Hepatocyte (in vitro differentiated cells): ENCODE measurements around the gene NPEPL1. TPM values are rescaled to one million over a fixed set of nuclear protein-coding genes. Genes with fewer than 3 reads are reported as not detected.

Source experiments
- DNase-seq: peaks from one replicate; pipeline ENCODE4 v3.0.0-alpha.2; 2016; ENCODE audit warnings: low spot score
- H2AFZ ChIP-seq: fragments of 200-600 bp; sonication (generic); 2 replicates; pipeline ENCODE4 v1.6.0; 2016; ENCODE audit warnings: antibody characterized with exemption, mild to moderate bottlenecking
- H3K27ac ChIP-seq: fragments of 200-600 bp; sonication (generic); 2 replicates; pipeline ENCODE4 v1.5.1; 2016; ENCODE audit warnings: mild to moderate bottlenecking
- H3K27me3 ChIP-seq: fragments of 200-600 bp; sonication (generic); 2 replicates; pipeline ENCODE4 v1.6.1; 2016
- H3K36me3 ChIP-seq: fragments of 200-600 bp; sonication (generic); replicated peaks from 2 replicates; pipeline ENCODE4 v1.5.1; 2016; ENCODE audit warnings: low read depth; ENCODE audit not compliant: insufficient read depth
- H3K4me1 ChIP-seq: fragments of 200-600 bp; sonication (generic); 2 replicates; pipeline ENCODE4 v1.5.1; 2016; ENCODE audit warnings: mild to moderate bottlenecking, moderate library complexity; ENCODE audit not compliant: insufficient read depth
- H3K4me2 ChIP-seq: fragments of 200-600 bp; sonication (generic); 2 replicates; pipeline ENCODE4 v1.6.0; 2016
- H3K4me3 ChIP-seq: fragments of 200-600 bp; sonication (generic); 2 replicates; pipeline ENCODE4 v1.5.1; 2016; ENCODE audit warnings: mild to moderate bottlenecking
- H3K79me2 ChIP-seq: fragments of 200-600 bp; sonication (generic); 2 replicates; pipeline ENCODE4 v1.6.0; 2017; ENCODE audit warnings: mild to moderate bottlenecking
- H3K9me2 ChIP-seq: fragments of 200-600 bp; sonication (generic); replicated peaks from 2 replicates; pipeline ENCODE4 v1.6.0; 2017; ENCODE audit warnings: mild to moderate bottlenecking; ENCODE audit not compliant: insufficient read depth
- H3K9me3 ChIP-seq: fragments of 200-600 bp; sonication (generic); 2 replicates; pipeline ENCODE4 v1.5.1; 2016; ENCODE audit warnings: low read depth, mild to moderate bottlenecking
- H4K20me1 ChIP-seq: fragments of 200-600 bp; sonication (generic); 2 replicates; pipeline ENCODE4 v1.6.0; 2016; ENCODE audit warnings: mild to moderate bottlenecking; ENCODE audit not compliant: insufficient read depth, poor library complexity, severe bottlenecking
- EZH2 ChIP-seq: fragments of 200-600 bp; sonication (generic); IDR thresholded peaks from 2 replicates; pipeline ENCODE4 v1.6.1; 2016; ENCODE audit warnings: antibody characterized with exemption, mild to moderate bottlenecking, borderline replicate concordance
- EZH2phosphoT487 ChIP-seq: fragments of 200-600 bp; sonication (generic); IDR thresholded peaks from one replicate; pipeline ENCODE4 v1.6.1; 2018; ENCODE audit warnings: antibody characterized with exemption, mild to moderate bottlenecking, low read depth, moderate library complexity; ENCODE audit not compliant: unreplicated experiment, severe bottlenecking
- WGBS: methylation state at CpG from one replicate; pipeline ENCODE4 v1.1.6; 2016; ENCODE audit warnings: low lambda C conversion rate; ENCODE audit errors: missing lambda C conversion rate; 5-methylcytosine and 5-hydroxymethylcytosine counted together
- polyA plus RNA-seq: library from polyadenylated mRNA; unstranded; fragments of >200 nt; fragmentation: Nextera tagmentation; extraction: Ambion mirVana; gene quantifications from 2 replicates; pipeline ENCODE4 v1.2.1, GENCODE V29; 2016
- total RNA-seq: library from RNA; depleted of rRNA; stranded (reverse); fragments of >200 nt; gene quantifications from 2 replicates; pipeline ENCODE4 v1.2.3, GENCODE V29; 2014
- TF ChIP-seq, protein P1 (sequence below): fragments of 200-600 bp; sonication (generic); IDR thresholded peaks from 2 replicates; pipeline ENCODE4 v1.5.1; 2016; ENCODE audit warnings: antibody characterized with exemption, mild to moderate bottlenecking; ENCODE audit not compliant: poor library complexity

The NPEPL1 gene
- total and polyA plus RNA-seq, 2 experiments from 2014 or later = 15.2 to 42.3 TPM

DNA sequence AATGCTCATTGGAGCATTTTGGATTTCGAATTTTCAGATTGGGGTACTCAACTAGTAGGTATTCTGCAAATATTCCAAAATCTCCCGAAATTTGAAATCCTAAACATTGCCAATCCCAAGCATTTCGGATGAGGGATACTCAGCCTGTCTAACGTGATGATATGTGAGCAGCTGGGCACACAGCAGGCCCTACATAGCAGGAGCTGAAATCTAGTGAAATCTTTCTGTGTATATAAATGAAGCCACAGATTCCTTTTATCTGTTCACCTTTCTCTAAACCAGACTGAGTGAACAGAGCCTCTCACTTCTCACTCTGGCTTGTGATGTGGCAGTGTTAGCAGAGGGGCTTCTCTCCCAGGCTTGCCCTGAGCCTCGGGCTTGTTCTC, 23.7 kb upstream of the NPEPL1 start:
- Histone ChIP-seq H3K4me2 (no peak overlapping the region), H2AFZ (no peak overlapping the region), H3K79me2 (peaks cover 50% of the 10 kb centered on the region), H3K27ac (no peak overlapping the region), H3K4me1 (no peaks in the 10 kb centered on the region), H4K20me1 (peaks cover 20% of the 10 kb centered on the region), H3K27me3 (no peaks in the 10 kb centered on the region), H3K4me3 (no peak overlapping the region), H3K9me2 (no peaks in the 10 kb centered on the region), H3K9me3 (no peaks in the 10 kb centered on the region), H3K36me3 (no peaks in the 10 kb centered on the region)
- WGBS = 78% methylated on average over 5 of the region's 5 CpGs
- DNase-seq = no peak
- TF ChIP-seq EZH2phosphoT487 (no peak), EZH2 (no peak)
- TF ChIP-seq, protein P1, sequence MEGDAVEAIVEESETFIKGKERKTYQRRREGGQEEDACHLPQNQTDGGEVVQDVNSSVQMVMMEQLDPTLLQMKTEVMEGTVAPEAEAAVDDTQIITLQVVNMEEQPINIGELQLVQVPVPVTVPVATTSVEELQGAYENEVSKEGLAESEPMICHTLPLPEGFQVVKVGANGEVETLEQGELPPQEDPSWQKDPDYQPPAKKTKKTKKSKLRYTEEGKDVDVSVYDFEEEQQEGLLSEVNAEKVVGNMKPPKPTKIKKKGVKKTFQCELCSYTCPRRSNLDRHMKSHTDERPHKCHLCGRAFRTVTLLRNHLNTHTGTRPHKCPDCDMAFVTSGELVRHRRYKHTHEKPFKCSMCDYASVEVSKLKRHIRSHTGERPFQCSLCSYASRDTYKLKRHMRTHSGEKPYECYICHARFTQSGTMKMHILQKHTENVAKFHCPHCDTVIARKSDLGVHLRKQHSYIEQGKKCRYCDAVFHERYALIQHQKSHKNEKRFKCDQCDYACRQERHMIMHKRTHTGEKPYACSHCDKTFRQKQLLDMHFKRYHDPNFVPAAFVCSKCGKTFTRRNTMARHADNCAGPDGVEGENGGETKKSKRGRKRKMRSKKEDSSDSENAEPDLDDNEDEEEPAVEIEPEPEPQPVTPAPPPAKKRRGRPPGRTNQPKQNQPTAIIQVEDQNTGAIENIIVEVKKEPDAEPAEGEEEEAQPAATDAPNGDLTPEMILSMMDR = no peak

DNA sequence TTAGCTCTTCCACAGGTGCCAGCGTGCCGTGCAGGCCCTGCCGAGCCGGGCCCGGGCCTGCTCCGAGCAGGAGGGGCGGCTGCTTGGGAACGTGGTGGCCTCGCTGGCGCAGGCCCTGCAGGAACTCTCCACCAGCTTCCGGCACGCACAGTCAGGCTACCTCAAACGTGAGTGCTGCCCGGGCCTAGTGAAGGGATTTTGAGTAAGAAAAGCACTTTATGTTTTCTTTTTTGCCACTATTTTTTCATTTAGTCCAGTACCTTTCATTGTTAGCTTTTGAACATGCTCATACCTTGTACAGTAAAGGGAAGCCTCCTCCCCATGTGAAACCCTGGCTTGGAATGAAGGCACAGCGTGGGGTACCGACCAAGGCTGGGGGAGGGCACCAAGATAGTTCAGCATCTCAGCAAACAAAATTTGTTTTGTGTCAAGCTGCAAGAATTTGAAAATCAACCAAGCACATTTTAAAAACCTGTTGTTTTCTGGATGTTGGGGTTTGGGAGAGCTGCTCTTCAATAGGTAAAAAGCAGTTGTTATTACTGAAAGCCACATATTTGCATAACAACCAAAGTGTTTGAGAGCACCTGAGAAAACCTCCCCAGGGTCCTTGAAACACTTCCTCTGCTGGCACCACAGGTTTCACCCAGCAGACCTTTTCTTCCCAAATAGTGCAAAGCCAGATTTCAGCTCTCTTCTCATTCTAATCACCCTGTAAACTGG, 23.2 kb upstream of the NPEPL1 start:
- no peak overlapping the region for H3K27ac ChIP-seq
- H3K9me3 ChIP-seq = no peaks in the 10 kb centered on the region
- H3K27me3 ChIP-seq = no peaks in the 10 kb centered on the region
- no peaks in the 10 kb centered on the region for H3K9me2 ChIP-seq
- H2AFZ ChIP-seq = no peak overlapping the region
- 72% methylated on average over 16 of the region's 16 CpGs for WGBS
- no peaks in the 10 kb centered on the region for H3K36me3 ChIP-seq
- H3K4me2 ChIP-seq = no peak overlapping the region
- TF ChIP-seq, protein P1 = no peak
- TF ChIP-seq EZH2 = no peak
- TF ChIP-seq EZH2phosphoT487 = no peak
- H3K4me1 ChIP-seq = no peaks in the 10 kb centered on the region
- peaks cover 45% of the 10 kb centered on the region for H3K79me2 ChIP-seq
- peaks cover 20% of the 10 kb centered on the region for H4K20me1 ChIP-seq
- no peak overlapping the region for H3K4me3 ChIP-seq
- no peak for DNase-seq

DNA sequence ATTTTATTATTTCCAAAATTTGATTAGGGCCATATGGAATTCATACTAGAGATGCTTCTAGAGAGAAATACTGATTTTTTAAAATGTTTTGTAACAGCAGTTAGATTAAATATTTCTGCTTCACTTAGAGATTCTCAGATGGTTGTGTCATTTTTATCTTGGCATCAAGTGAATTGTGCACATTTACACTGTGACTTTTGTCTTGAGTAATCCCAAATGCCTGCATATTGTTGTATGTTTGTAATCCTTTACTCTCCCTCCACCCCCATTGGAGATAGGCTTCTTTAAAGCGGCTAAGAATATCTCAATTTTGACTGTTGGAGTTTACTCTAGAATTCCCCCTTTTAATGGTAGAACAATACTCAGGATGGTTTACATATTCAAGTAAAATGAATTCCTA, 22.5 kb upstream of the NPEPL1 start:
- H3K9me3 ChIP-seq = no peaks in the 10 kb centered on the region
- no peaks in the 10 kb centered on the region for H3K36me3 ChIP-seq
- no peak overlapping the region for H3K4me2 ChIP-seq
- peaks cover 38% of the 10 kb centered on the region for H3K79me2 ChIP-seq
- H2AFZ ChIP-seq = no peak overlapping the region
- DNase-seq = no peak
- peaks cover 17% of the 10 kb centered on the region for H4K20me1 ChIP-seq
- no peak overlapping the region for H3K4me3 ChIP-seq
- no peaks in the 10 kb centered on the region for H3K27me3 ChIP-seq
- no peaks in the 10 kb centered on the region for H3K4me1 ChIP-seq
- no peak for TF ChIP-seq EZH2
- TF ChIP-seq, protein P1 = no peak
- TF ChIP-seq EZH2phosphoT487 = no peak
- 85% methylated on average over 1 of the region's 1 CpG for WGBS
- H3K9me2 ChIP-seq = no peaks in the 10 kb centered on the region
- H3K27ac ChIP-seq = no peak overlapping the region
